Fibroblast of lung (primary cell): ENCODE measurements around the gene PRMT6.

Experiments
- EZH2 ChIP-seq: IDR thresholded peaks from 2 replicates; pipeline ENCODE4 v1.5.1; 2012; ENCODE audit warnings: low read length, control low read depth, mild to moderate bottlenecking; ENCODE audit errors: missing control alignments
- TF ChIP-seq, protein P1 (sequence below), 2 donors: IDR thresholded peaks in 1 of 2; conservative IDR thresholded peaks in 1 of 2; 1 replicate in 1 of 2; 2 replicates in 1 of 2; pipeline ENCODE4 v1.5.1; 2011 to 2012; ENCODE audit warnings: low read length in 2 of 2, control low read depth in 1 of 2, inconsistent platforms in 1 of 2, low read depth in 1 of 2, mild to moderate bottlenecking in 1 of 2

- TF ChIP-seq, protein P1, sequence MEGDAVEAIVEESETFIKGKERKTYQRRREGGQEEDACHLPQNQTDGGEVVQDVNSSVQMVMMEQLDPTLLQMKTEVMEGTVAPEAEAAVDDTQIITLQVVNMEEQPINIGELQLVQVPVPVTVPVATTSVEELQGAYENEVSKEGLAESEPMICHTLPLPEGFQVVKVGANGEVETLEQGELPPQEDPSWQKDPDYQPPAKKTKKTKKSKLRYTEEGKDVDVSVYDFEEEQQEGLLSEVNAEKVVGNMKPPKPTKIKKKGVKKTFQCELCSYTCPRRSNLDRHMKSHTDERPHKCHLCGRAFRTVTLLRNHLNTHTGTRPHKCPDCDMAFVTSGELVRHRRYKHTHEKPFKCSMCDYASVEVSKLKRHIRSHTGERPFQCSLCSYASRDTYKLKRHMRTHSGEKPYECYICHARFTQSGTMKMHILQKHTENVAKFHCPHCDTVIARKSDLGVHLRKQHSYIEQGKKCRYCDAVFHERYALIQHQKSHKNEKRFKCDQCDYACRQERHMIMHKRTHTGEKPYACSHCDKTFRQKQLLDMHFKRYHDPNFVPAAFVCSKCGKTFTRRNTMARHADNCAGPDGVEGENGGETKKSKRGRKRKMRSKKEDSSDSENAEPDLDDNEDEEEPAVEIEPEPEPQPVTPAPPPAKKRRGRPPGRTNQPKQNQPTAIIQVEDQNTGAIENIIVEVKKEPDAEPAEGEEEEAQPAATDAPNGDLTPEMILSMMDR (conservative IDR thresholded peaks at IDR 0.05 in 1 of 2, IDR thresholded peaks at IDR 0.05 in 1 of 2; ENCODE audit: low read depth in 1 of 2, low read length in 2 of 2): no peak
- no peak for TF ChIP-seq EZH2
Observed at GRCh38 chr1:107058245-107059032, 2.0 kb downstream of the PRMT6 start.
